Kidney epithelial cell (primary cell): Measurements from ENCODE around the gene SRSF2. TPM values are rescaled to one million over a fixed set of nuclear protein-coding genes. Genes with fewer than 3 reads are reported as not detected.

Experiments
- DNase-seq: peaks from one replicate; pipeline ENCODE4 v3.0.0-alpha.2; 2010; ENCODE audit warnings: low read depth
- H3K27me3 ChIP-seq: 2 replicates; pipeline ENCODE4 v1.6.0; 2011; ENCODE audit warnings: low read length; ENCODE audit not compliant: control insufficient read depth, insufficient read depth
- H3K36me3 ChIP-seq: 2 replicates; pipeline ENCODE4 v1.5.1; 2011; ENCODE audit warnings: low read length; ENCODE audit not compliant: control insufficient read depth, insufficient read depth
- H3K4me3 ChIP-seq: 2 replicates; pipeline ENCODE4 v1.5.1; 2011; ENCODE audit warnings: low read depth, mild to moderate bottlenecking, control low read depth, low read length
- total RNA-seq: library from RNA; depleted of rRNA; stranded (reverse); fragments of >200 nt; gene quantifications from 2 replicates; pipeline ENCODE4 v1.2.3, GENCODE V29; 2015
- TF ChIP-seq, protein P1 (sequence below): IDR thresholded peaks from 2 replicates; pipeline ENCODE4 v1.5.1; 2011; ENCODE audit warnings: mild to moderate bottlenecking, moderate library complexity, low read length, control low read depth, inconsistent platforms; ENCODE audit not compliant: insufficient read depth, poor library complexity, severe bottlenecking

SRSF2 gene
- total RNA-seq, 1 donor from 2014 or later = 185 TPM

DNA sequence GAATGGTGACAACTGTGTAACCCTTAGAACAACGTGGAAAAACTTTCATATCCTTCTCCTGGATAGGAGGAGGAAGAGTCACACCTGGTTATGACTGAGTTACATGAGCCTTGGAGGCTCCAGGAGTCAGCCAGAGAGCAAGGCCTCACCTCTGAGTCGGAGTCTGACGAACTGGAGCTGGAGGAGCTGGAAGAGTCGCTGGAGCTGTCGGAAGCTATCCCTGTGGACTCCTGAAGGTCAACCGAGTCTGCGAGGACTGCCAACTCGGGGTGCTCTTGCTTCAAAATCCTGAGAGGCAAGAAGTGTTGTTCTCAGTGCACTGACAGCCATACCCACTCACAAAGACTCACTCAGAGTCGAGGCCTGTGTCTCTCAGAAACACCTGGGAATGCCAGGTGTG, 16.9 kb downstream of the SRSF2 start:
- H3K36me3 ChIP-seq = peaks cover 2% of the 10 kb centered on the region
- TF ChIP-seq, protein P1, sequence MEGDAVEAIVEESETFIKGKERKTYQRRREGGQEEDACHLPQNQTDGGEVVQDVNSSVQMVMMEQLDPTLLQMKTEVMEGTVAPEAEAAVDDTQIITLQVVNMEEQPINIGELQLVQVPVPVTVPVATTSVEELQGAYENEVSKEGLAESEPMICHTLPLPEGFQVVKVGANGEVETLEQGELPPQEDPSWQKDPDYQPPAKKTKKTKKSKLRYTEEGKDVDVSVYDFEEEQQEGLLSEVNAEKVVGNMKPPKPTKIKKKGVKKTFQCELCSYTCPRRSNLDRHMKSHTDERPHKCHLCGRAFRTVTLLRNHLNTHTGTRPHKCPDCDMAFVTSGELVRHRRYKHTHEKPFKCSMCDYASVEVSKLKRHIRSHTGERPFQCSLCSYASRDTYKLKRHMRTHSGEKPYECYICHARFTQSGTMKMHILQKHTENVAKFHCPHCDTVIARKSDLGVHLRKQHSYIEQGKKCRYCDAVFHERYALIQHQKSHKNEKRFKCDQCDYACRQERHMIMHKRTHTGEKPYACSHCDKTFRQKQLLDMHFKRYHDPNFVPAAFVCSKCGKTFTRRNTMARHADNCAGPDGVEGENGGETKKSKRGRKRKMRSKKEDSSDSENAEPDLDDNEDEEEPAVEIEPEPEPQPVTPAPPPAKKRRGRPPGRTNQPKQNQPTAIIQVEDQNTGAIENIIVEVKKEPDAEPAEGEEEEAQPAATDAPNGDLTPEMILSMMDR = no peak

DNA sequence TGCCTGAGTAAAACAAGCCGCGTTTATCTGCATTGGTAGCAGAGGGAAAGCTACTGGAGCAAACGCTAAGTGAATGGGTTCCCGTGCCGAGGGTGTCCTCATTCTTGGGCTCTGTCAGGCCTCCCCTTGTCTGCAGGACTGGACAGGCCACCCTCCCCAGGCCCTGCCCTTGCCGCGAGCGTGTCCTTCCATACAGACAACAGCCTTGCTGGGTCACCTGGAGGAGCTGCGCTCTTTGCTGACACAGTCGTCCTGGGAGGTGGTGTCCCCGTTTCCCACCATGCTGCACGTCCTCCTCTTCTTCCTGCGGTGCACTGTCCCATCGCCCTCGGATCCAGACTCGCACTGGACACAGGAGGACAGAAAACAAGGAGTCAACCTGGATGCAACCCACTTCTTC, 18.6 kb downstream of the SRSF2 start:
- DNase-seq = no peak
- TF ChIP-seq, protein P1 = no peak
- H3K36me3 ChIP-seq = peaks cover 1% of the 10 kb centered on the region
- H3K27me3 ChIP-seq = no peaks in the 10 kb centered on the region
- no peak overlapping the region for H3K4me3 ChIP-seq

More for the DNA sequence above, 16.9 kb downstream of the SRSF2 start:
- Histone ChIP-seq H3K27me3 (no peaks in the 10 kb centered on the region), H3K4me3 (no peak overlapping the region)
- DNase-seq = no peak

GRCh38 chr17:76716839-76717215, 20.3 kb downstream of the SRSF2 start:
- no peaks in the 10 kb centered on the region for H3K27me3 ChIP-seq
- H3K4me3 ChIP-seq = no peak overlapping the region
- peaks cover 1% of the 10 kb centered on the region for H3K36me3 ChIP-seq
- no peak for DNase-seq
- TF ChIP-seq, protein P1 = no peak

DNA sequence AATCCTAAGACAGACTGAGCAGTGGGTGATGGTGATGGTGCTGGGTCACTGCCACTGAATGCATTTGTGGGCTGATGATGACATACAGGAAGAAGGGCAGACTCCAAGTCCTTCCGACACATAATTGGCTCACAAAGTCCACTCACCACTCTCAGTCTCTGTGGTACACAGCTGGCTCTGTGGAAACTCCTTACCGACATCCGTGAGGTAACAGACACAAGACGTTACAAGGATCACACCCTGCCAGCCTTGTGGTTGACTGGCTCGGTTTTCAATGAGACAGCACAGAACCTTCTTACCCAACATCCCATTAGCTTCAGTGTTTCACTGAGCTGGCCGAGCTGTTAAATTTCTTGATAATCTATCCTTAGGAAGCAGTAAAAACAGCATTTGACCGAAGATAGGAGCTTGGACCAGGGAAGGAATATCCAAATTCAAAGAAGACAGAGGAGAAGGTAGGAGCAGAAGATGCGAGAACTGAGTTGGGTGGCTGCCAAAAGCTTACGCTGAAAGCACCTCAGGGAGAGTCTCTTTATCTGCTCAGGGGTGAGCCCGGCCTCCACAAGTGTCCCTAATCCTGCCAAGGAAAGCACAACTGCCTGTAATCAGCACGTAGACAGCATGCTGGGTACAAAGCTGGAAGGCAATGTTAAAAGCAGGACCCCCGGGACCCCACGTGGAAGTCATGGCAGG, 20.8 kb downstream of the SRSF2 start:
- Histone ChIP-seq H3K36me3 (peaks cover 1% of the 10 kb centered on the region), H3K4me3 (no peak overlapping the region), H3K27me3 (no peaks in the 10 kb centered on the region)
- peak; percentile 85 for DNase-seq
- TF ChIP-seq, protein P1 = no peak

DNA sequence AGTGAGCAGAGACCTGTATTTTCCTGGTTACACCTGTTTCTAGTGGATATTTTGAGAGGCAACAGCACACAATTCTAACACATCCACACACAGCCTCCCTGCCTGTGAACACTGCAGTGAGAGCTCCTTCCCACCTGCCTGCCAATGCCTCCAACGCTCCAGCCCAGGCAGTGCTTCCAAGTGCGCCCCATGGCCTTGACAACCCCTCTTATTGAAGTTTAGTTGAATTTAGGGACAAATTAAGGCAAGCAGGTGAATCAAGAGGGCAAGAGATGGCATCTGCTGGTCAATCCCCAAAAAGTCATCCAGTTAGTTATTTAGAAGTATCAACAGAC, 21.7 kb downstream of the SRSF2 start:
- peaks cover 1% of the 10 kb centered on the region for H3K36me3 ChIP-seq
- no peak for DNase-seq
- H3K27me3 ChIP-seq = no peaks in the 10 kb centered on the region
- TF ChIP-seq, protein P1 = no peak
- H3K4me3 ChIP-seq = no peak overlapping the region
